ENCODE results near the gene SPOCK1.

- TF ChIP-seq TAF1 (conservative IDR thresholded peaks at IDR 0.05) (no peak), CTCF (IDR thresholded peaks at IDR 0.05; ENCODE audit: low read depth, low read length, missing input control) (no peak)
Measured at GRCh38 chr5:137084016-137084415, 415.1 kb downstream of the SPOCK1 start.
